GM18517 (cell line): ENCODE results near the gene MGAT4A.

ENCODE experiments used
- ATAC-seq: cut with Tn5 transposase; IDR thresholded peaks from one replicate; pipeline ENCODE4 v1.9.1; 2021; ENCODE audit warnings: mild to moderate bottlenecking, moderate library complexity; ENCODE audit not compliant: unreplicated experiment

MGAT4A gene

DNA sequence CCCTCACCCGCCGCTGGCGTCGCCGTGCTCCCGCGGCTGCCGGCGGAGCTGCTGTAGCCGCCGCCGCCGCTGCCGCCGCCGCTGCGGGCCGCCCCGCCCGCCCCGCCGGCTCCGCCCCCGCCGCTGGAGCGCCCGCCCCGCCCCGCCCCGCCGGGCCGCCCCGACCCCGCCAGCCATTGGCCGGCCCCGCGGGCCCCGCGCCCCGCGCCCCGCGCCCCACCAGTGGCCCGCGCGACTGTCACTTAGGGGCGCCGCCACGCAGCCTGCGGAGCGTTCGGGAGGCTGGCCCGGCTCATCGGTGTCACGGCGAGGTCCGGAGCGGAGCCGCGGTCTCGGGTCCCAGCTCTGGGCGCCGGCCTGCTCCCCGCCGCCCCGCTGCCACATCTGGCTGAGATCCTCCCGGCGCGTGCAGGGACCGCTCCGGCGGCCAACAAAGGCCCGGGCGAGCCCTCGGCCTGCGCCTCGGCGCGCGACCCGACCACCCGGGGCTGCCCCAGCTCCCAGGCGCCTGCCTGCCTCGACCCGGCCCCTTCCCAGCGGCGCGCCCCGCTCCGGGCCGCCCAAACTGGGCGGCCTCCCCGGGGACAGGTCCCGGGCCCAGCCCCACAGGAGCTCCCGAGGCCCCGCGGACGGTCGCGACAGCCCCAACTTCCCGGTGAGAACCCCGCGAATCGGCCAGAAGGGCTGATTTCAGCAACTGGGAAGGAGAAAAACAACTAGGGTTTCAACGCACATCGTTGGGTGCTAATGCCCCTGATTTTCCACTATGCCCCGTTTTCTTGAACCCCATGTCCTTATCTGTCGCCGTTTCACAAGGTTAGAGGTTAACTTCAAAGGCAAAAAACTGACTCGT, at the start of gene MGAT4A:
TSS of gene MGAT4A (minus strand) at position 92 of the 853 bp plus-strand sequence. CDS start 4,800 bp downstream, outside the sequence.
- peak; percentile 66 for ATAC-seq

DNA sequence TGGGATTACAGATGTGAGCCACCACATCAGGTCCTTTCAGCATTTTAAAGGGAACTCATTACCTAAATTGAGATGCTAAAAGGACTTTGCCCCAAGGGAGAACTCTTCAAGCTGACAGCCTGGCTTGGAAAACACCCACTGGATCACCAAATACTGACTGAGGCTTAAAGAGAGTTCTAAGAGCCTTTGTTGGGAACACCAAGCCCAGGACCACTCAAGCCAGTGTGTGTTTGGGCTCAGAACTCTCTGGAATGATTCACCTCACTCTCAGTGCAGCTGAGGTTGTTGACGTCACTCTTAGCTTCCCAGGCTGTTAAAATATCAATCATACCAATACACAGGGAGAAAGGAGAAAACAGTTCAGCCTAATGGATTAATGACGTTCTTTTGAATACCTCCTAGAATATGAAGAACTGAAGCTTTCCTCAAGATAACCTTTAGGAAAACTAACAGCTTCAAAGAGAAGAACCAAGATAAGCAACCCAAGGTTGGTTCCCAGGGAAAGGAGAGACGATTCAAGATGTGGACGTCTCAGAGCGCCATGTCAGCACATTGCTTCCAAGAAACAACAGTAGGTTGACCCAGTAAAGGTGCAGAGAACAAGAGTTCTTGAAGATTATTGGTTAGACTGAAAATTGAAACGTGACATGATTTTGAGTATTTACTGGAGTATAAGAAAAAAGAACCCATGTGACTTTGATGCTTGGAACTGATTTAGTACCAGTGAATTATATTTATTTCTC, 48.0 kb upstream of the MGAT4A start:
- no peak for ATAC-seq

DNA sequence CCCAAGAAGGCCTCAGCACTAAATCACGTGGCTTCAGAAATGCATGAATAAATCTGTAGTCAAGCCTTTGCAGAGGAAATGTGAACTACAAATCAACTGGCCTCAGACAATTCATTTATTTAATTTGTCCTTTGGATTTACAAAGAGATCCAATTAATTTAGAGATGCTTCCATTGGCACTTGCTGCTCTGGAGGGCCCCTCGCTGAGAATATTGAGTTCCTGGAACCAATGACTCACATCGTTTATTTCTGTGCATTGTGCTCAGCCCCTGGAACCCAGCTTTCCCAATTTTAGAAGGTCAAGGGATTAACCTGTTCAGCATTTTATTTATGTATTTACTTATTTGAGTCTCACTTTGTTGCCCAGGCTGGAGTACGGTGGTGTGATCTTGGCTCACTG, 47.2 kb upstream of the MGAT4A start:
- no peak for ATAC-seq

DNA sequence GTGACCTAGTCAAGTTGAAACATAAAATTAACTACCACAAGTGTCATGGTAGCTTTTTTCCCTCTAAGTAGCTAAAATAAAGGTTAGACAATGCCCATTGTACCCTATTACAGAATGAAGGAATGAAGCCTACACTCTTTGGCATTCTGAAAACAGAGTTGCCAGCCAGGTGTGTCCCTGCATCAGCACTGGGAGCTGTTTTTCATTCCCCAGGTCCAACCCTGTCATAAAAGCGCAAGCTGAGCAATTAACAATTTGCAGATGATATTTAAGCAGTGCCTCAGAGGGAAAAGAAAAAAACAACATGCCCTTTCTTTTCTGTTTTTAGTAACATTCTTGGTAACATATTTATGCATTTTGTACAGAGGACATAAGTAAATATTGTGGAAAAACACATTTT, 46.8 kb upstream of the MGAT4A start:
- no peak for ATAC-seq

DNA sequence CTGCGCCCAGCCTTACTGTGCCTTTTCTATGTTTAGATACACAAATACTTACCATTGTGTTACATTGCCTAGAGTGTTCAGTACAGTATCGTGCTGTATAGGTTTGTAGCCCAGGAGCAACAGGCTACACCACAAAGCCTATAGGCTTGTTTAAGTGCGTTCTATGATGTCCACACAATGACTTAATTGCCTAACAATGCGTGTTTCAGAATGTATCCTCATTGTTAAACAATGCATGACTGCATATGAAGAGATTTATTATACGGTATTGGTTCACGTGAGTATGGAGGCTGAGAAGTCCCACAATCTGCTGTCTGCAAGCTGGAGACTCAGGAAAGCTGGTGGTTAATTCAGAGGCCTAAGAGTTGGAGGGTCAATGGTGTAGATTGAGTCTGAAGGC, 46.1 kb upstream of the MGAT4A start:
- ATAC-seq, result no peak

DNA sequence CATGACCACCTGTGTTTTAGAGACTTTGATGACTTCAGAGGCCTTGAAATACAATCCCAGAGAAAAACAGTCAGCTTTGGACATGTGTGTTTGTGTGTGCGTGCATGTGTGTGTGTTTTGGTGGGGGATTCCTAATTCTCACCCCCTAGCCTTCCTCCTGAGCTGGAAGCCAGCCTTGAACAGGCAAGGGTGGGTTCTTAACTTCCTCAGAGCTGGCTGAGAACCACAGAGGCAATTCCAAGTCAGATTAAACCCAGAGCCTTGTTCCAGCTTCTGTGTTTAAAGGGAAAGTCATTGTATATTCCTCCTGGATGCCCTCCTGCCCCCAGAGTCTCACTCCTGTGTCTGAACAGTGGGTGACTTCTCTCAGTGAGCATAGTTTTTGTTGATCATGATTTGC, 45.2 kb upstream of the MGAT4A start:
- ATAC-seq, result no peak

DNA sequence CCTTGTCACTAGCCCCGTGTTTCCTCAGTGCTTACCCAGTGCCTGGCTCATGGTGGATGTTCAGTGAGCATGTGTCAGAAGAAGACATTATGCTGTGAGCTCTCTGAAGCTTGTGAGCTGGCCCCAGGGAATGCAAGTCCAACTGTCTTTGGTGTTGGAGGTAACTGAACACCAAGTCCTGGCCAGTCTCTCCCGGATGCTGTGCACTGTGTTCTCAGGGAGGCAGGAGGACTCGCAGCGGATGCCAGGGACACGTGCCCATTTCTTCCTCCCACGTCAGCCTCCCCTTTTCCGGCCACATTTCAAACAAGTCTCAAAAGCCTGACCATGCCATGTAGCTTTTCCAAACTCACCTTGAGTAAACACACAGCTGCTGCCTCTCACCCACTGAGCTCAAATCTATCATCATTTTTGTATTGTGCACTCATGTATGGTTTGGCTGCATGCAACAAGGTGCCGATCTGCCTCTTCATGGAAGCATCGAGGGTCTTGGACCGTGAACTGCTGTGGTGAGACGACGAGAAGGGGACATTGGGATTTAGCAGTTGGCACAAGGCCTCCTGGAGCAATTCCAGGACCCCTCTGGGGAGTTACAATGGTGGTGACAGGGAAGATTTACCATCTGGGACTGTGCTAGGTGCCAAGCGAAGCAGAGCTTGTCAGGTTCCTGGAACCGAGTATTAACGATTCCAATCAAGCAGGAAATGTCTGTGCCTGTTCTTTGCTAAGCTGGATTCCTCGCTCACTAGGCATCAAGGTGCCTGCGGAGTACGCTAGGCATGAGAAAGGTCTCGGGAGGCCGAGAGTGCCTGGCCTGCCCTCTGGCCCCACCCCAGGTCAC, 44.4 kb upstream of the MGAT4A start:
- no peak for ATAC-seq

DNA sequence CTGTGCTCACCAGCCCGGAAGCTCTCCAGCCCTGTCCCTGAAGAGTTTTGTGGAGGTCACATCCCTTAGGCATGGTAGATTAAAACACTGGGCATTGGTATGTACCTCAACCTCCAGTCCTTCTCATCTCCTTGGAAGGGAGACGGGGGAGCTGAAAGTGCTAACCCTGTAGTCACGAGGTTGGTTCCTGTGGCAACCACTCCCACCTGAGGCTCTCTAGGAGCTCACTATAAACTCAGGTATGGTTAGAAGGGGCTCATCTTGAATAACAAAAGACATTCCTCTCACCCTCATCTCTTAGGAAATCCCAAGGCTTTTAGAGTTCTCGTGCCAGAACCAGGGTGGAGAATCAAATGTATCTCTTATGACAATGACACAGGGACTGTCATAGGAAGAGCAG, 43.0 kb upstream of the MGAT4A start:
- no peak for ATAC-seq

DNA sequence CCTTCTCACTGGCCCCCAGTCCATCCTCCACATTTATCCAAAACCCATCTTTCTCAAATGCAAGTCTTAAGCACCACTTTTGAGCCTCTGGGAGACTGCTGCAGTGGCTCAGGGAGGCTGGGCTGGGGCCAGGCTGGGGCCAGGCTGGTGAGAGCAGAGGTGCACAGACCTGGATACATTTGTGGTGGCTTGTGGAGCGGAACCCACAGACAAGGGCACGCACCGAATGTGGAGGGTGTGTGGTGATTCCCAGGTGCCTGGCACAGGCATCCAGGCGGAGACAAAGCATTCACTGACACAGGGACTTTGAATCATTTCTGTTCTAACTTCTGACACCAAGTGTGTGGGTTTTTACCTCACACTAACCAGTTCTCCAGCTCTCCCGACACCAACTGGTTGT, 42.2 kb upstream of the MGAT4A start:
- ATAC-seq, result no peak

DNA sequence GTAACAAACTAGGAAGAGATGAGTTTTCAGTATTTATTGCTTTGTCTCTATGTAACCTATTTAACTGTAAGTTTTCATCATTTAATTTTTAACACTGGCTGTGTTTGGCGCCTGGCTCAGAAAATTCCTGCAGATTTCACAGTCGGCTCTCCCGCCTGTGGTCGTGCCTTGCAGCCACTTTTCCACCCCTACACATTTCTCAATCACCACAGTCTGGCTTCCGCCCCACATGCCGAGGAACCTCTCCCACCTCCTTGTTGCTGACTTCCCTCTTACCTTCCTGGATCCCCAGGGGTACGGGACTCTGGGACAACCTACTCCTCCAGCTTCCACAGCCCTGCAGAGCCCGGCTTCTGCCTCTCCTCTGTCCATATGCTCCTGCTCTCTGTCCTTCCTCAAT, 41.6 kb upstream of the MGAT4A start:
- no peak for ATAC-seq

DNA sequence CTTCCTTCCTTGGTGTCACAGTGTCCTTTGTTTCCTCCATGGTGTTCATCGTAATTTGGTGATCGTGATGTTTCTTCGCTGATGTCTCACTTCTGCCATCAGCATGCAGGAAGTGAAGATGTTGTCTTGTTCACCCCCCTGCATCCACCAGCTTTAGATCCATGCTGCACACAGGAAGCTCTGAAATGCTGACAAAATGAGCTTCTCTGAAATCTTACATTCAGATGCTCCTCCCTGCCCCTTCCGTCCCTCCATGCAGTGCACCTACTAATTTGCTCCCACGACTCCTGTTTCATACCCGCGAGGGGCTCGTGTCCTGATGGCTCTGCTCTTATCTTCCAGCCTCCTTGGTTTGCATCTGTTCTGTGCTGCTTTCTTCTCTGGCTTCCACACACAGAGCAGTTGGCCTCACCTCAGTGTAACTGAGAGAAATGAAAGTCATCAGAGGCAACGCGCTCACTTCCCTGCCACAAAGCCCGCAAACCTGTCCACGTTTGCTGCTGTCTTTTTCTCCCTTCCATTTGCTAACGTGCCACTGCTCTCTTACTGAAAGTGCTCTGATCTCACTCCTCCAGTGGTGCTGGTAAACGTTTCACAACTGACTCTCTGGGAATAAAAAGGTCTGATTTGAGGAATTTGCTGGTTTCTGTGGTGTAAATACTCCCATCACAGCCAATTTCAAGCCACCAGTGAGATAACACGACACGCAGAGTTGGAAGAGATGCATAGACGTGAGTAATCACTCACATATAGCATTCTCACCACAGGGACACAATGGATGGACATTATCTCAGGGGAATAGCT, 41.0 kb upstream of the MGAT4A start:
- no peak for ATAC-seq

DNA sequence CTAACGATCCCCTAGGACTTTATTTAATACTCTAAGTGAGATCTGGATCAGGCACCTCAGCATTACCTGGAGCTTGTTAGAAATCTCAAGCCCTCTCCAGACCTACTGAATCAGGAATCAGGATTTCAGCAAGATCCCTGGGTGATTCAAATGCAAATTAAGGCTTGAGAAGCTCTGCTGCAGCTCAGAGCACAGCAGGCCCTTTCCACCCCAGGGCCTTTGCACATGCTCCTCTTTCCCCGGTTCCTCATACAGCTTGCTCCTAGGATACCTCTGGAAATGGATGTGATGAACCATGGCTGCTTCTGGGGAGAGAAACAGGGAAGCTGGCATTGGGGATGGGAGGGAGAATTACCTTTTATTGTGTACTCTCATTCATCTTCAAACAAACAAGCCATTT, 40.3 kb upstream of the MGAT4A start:
- ATAC-seq, result no peak

DNA sequence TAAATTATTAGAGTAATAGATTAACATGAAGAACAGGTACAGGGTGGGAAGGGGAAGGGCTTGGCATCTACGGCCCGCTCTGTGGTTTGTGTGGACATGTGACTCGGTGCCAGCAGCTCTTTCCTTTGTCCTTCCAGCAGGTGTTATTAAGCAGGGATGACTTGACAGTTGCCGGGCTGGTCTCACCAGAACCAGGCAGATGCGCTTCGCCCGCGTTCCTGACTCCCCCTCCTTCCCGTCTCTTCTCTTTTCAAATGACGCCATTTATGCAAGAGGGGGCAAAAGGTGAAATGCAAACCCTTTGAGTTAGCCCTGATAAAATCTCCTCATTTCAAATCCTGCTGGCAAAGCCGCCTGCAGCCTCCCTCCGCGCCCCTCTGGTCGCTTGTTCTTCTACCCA, 38.9 kb upstream of the MGAT4A start:
- no peak for ATAC-seq

DNA sequence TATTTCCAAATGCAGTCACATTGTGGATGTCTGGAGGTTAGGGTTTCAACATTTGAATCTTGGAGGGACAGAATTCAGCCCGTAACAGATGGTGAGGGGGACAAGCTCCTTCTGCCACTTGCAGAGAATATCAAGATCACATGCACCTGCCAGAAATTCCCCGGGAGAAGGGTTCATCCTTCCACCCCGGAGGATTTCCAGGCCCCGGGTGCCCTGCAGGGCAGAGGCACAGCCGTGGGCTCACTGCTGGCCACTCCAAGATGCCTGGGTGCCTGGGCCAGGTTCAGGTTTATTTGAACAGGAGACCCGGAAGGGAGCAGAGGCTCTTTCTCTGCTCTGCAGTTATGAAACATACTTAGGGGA, 38.2 kb upstream of the MGAT4A start:
- ATAC-seq, result no peak

DNA sequence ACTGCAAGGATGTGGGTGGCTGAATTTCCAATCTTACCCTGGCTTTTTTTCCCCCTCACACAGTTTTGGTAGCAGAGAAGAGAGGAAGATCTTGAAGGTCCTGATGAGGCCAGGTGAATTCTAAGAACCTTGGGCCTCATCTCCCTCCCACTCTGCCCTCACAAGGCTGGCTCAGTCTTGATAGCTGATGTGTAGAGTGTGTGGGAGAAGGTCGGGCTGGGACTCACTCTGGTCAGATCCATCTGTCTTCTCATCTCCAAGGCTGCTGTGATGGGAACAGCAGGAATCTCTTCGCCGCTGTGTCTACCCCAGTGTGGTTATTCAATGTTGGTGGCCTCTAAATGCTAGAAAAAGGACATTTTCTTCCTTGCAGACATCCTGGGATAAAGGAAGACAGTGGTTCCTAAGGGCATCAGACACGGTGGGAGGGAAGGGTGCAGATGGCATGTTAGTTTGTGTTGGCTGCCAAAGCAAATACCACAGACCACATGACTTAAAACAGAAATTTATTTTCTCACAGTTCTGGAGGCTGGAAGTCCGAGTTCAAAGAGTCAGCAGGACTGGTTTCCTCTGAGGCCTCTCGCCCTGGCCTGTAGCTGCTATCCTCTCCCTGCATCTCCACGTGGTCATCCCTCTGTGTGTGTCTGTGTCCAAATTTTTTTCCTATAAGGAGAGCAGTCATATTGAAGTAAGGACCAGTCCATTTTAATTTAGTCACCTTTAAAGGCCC, 37.6 kb upstream of the MGAT4A start:
- no peak for ATAC-seq

DNA sequence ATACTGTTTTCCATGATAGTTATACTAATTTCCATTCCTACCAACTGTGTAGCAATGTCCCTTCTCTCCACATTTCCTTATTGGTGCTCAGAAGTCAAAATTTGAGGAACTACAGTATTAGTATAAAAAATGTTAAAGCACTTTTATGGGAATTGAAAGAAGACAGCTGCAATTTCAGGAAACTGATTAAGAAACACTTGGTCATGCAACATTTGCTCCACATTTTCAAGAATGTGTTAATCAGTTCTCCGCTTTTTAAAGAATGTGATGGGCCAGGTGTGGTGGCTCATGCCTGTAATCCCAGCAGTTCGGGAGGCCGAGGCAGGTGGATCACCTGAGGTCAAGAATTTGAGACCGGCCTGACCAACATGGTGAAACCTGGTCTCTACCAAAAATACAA, 33.6 kb upstream of the MGAT4A start:
- ATAC-seq, result no peak

DNA sequence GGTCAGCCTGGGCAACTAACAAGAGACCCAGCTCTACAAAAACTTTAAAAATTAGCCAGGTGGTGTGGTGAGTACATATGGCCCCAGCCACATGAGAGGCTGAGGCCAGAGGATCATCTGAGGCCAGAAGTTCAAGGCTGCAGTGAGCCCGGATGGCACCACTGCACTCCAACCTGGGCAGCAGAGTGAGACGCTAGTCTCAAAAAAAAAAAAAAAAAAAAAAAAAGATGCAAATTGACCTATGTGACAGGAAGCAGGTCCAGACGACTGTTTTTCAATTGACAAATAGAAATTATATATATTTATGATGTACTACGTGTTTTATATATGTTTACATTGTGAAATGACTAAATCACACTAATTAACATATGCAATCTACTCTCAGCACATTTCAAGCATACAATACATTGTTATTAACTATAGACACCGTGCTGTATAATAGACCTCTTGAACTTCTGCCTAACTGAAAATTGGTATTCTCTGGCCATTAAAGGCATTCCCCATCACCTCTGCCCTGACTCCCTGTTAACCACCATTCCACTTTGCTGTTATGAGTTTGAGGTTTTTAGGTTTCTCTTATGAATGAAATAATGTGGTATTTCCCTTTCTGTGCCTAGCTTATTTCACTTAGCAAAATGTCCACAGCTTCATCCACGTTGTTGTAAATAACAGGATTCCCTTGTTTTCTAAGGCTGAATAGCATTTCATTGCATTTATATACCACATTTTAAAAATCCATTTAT, 32.4 kb upstream of the MGAT4A start:
- ATAC-seq, result no peak

DNA sequence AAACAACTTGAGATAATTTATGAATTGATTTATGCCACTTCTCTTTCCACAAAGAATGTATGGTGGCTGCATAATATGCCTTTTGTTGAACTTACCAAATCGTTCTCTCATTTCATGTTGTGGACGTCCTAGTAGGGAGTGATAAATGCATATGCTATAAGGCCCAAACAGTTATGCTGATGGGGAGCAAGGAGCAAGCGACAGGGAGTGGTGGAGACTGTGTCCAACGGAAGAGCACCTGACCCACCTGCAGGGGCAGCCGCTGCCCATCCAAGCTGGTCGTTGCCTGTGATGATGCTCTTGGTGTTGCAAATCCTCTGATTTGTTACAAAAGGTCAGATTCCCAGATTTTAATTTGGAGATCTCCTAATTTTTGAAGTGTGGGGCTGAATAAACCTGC, 31.0 kb upstream of the MGAT4A start:
- ATAC-seq, result no peak

DNA sequence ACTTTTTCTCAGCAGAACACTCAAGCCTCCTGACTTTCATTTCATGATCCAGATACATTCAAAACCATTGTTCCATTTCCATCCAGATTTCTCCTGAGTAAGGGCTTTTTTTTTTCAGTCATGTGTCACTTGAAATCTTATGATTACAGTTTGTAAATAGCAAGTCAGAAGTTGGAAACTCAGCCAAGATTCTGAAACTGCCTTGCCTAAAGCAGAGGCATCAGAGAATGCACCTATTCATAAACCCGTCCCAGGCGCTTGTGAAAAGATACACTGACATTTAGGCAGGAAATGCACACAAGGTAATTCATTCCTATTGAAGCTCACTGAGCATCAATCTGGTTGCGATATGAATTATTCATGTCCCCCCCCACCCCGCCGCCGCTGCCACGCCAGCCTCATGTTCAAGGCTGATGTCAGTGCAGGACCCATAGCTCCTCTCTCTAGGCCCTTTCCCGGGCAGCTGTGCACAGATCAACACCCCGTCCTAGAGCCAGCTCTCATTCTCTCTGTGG, 30.4 kb upstream of the MGAT4A start:
- ATAC-seq, result no peak
